ENCODE data around the gene COLEC11. TPM values are rescaled to one million over a fixed set of nuclear protein-coding genes. Genes with fewer than 3 reads are reported as not detected.

COLEC11 gene
- polyA plus RNA-seq, 1 donor (not counting 4 experiments of a cell fraction or from before 2014, with no cell fraction given): not detected

DNA sequence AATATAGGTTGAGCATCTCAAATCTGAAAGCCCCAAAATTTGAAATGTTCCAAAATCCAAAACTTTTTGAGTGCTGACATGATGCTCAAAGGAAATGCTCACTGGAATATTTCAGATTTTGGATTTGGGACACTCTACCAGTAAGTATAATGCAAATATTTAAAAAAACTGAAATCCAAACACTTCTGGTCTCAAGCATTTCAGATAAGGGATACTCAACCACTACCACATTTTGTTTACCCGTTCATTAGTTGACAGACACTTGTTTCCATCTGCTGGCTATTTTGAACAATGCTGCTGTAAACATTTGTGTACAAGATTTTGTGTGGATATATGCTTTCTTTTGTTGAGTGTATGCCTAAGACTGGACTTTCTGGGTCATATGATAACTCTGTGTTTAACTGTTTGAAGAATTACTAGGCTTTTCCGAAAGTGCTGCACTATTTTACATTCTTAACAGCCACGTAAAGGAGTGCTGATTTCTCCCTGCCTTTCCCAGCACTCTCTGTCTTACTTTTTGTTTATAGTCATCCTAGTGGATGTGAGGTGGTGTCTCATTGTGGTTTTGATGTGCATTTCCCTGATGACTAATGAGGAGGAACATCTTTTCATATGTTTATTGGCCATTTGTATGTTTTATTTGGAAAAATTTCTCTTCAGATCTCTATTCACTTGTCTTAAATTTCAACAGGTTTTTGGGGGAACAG is 89.0 kb downstream of the COLEC11 start:
- Histone ChIP-seq H3K36me3 (ENCODE audit: control insufficient read depth in 2 of 2, extremely low read depth in 1 of 2, insufficient read depth in 2 of 2, low read length in 2 of 2) (no peaks in the 10 kb centered on the region), H3K4me3 (ENCODE audit: control insufficient read depth in 2 of 3, extremely low read depth in 1 of 3, insufficient read depth in 2 of 3, low read depth in 1 of 3, low read length in 3 of 3) (no peak overlapping the region), H4K20me1 (ENCODE audit: control insufficient read depth, extremely low read depth, insufficient read depth, low read length) (no peaks in the 10 kb centered on the region), H3K27me3 (ENCODE audit: control insufficient read depth, extremely low read depth, insufficient read depth, low read length) (no peaks in the 10 kb centered on the region), H3K9me1 (ENCODE audit: control insufficient read depth, extremely low read depth, insufficient read depth, low read length) (no peaks in the 10 kb centered on the region), H3K9ac (ENCODE audit: control insufficient read depth, extremely low read depth, insufficient read depth, low read length) (no peak overlapping the region), H3K9me3 (ENCODE audit: control insufficient read depth, low read depth, low read length) (no peaks in the 10 kb centered on the region), H3K4me1 (ENCODE audit: control insufficient read depth, extremely low read depth, insufficient read depth, low read length) (no peaks in the 10 kb centered on the region), H3K4me2 (ENCODE audit: control insufficient read depth, extremely low read depth, insufficient read depth, low read depth, low read length) (no peak overlapping the region), H3K27ac (ENCODE audit: control insufficient read depth, insufficient read depth, low read length) (no peak overlapping the region), H3K79me2 (ENCODE audit: control insufficient read depth, insufficient read depth, low read length) (no peaks in the 10 kb centered on the region), H2AFZ (ENCODE audit: control insufficient read depth, low read length) (no peak overlapping the region)
- no peak for DNase-seq (ENCODE audit: low read depth, low spot score)
- TF ChIP-seq, protein P1, sequence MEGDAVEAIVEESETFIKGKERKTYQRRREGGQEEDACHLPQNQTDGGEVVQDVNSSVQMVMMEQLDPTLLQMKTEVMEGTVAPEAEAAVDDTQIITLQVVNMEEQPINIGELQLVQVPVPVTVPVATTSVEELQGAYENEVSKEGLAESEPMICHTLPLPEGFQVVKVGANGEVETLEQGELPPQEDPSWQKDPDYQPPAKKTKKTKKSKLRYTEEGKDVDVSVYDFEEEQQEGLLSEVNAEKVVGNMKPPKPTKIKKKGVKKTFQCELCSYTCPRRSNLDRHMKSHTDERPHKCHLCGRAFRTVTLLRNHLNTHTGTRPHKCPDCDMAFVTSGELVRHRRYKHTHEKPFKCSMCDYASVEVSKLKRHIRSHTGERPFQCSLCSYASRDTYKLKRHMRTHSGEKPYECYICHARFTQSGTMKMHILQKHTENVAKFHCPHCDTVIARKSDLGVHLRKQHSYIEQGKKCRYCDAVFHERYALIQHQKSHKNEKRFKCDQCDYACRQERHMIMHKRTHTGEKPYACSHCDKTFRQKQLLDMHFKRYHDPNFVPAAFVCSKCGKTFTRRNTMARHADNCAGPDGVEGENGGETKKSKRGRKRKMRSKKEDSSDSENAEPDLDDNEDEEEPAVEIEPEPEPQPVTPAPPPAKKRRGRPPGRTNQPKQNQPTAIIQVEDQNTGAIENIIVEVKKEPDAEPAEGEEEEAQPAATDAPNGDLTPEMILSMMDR (optimal IDR thresholded peaks at IDR 0.05 in 1 of 3, IDR thresholded peaks at IDR 0.05 in 1 of 3, conservative IDR thresholded peaks at IDR 0.05 in 1 of 3; ENCODE audit: extremely low read depth in 1 of 3, insufficient read depth in 2 of 3, low read length in 3 of 3): no peak
- TF ChIP-seq EZH2 (IDR thresholded peaks at IDR 0.05; ENCODE audit: low read length): no peak
- dilution Hi-C loops (cut with MboI; ENCODE audit: extremely low pct_ligation_motif_present, low sequenced_read_pairs): no loop called here
- no peak for FAIRE-seq

DNA sequence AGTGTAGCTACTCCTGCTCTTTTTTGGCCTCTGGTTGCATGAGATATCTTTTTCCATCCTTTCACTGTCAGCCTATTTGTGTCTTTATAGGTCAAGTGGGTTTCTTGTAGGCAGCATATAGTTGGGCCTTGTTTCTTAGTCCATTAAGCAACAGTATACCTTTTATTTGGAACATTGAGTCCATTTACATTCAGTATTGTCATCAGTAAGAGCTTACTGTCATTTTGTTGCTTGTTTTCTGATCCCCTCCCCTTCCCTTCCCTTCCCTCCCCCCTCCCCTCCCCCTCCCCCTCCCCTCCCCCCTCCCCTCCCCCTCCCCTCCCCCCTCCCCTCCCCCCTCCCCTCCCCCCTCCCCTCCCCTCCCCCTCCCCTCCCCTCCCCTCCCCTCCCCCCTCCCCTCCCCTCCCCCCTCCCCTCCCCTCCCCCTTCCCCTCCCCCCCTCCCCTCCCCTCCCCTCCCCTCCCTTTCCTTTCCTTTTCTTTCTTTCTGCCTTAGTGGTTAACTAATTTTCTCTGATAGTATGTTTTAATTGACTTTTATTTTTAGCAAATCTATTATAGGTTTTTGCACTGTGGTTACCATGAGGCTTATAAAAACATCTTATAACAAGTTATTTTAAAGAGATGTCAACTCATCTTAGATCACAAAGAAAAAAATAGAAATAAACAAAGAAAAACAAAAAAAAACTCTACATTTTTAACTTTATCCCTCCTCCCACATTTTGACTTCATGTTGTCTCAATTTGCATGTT is 95.3 kb downstream of the COLEC11 start:
- no peak overlapping the region for H2AFZ ChIP-seq (ENCODE audit: control insufficient read depth, low read length)
- DNase-seq (ENCODE audit: low read depth, low spot score) (no peak), FAIRE-seq (no peak)
- no peak overlapping the region for H3K4me2 ChIP-seq (ENCODE audit: control insufficient read depth, extremely low read depth, insufficient read depth, low read depth, low read length)
- H3K9me3 ChIP-seq (ENCODE audit: control insufficient read depth, low read depth, low read length): no peaks in the 10 kb centered on the region
- H3K9ac ChIP-seq (ENCODE audit: control insufficient read depth, extremely low read depth, insufficient read depth, low read length): no peak overlapping the region
- no peaks in the 10 kb centered on the region for H4K20me1 ChIP-seq (ENCODE audit: control insufficient read depth, extremely low read depth, insufficient read depth, low read length)
- no peaks in the 10 kb centered on the region for H3K4me1 ChIP-seq (ENCODE audit: control insufficient read depth, extremely low read depth, insufficient read depth, low read length)
- TF ChIP-seq, protein P1 (optimal IDR thresholded peaks at IDR 0.05 in 1 of 3, IDR thresholded peaks at IDR 0.05 in 1 of 3, conservative IDR thresholded peaks at IDR 0.05 in 1 of 3; ENCODE audit: extremely low read depth in 1 of 3, insufficient read depth in 2 of 3, low read length in 3 of 3): no peak
- TF ChIP-seq EZH2 (IDR thresholded peaks at IDR 0.05; ENCODE audit: low read length): no peak
- no peaks in the 10 kb centered on the region for H3K27me3 ChIP-seq (ENCODE audit: control insufficient read depth, extremely low read depth, insufficient read depth, low read length)
- dilution Hi-C loops (cut with MboI; ENCODE audit: extremely low pct_ligation_motif_present, low sequenced_read_pairs): no loop called here
- H3K79me2 ChIP-seq (ENCODE audit: control insufficient read depth, insufficient read depth, low read length): no peaks in the 10 kb centered on the region
- H3K27ac ChIP-seq (ENCODE audit: control insufficient read depth, insufficient read depth, low read length): no peak overlapping the region
- H3K36me3 ChIP-seq (ENCODE audit: control insufficient read depth in 2 of 2, extremely low read depth in 1 of 2, insufficient read depth in 2 of 2, low read length in 2 of 2): no peaks in the 10 kb centered on the region
- no peaks in the 10 kb centered on the region for H3K9me1 ChIP-seq (ENCODE audit: control insufficient read depth, extremely low read depth, insufficient read depth, low read length)
- H3K4me3 ChIP-seq (ENCODE audit: control insufficient read depth in 2 of 3, extremely low read depth in 1 of 3, insufficient read depth in 2 of 3, low read depth in 1 of 3, low read length in 3 of 3): no peak overlapping the region

Measured in keratinocyte (primary cell).